Measurements from ENCODE around the gene PRR15. TPM values are rescaled to one million over a fixed set of nuclear protein-coding genes. Genes with fewer than 3 reads are reported as not detected.

Gene PRR15
- total RNA-seq, 4 donors from 2014 or later = 53.3 to 443 (median 294) TPM

DNA sequence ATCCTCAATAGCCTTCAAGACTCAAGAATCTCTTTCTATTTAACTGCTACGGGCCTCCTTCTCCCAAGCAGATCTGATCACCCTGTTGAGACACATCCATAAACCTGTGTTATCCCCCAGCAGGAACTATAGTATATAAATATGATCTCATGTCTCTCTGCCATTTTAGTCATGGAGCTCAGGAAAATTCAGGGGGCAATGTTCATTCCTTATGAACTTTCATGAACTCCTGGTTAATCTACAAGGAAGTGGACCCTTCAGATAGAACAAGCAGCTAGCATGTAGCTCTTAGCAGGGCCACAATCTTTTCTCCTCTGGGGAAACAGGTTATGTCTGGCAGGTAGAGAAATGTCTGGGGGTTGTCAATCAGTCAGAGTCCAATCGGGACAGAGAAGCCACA, 8.9 kb downstream of the PRR15 start:
- in situ Hi-C loops (cut with MboI; ENCODE audit: low pct_ligation_motif_present in 1 of 4, low pct_unique_long_range_greater_than_20kb in 1 of 4, low sequenced_read_pairs in 3 of 4) (no loop called here), intact Hi-C loops (cut with DNase I; ENCODE audit: low total_unique reads) (no loop called here)
- no peak for TF ChIP-seq POLR2A (IDR thresholded peaks at IDR 0.05)
- no peak for TF ChIP-seq EP300 (IDR thresholded peaks at IDR 0.05; ENCODE audit: low read depth)
- TF ChIP-seq CTCF (IDR thresholded peaks at IDR 0.05) = no peak
- no peak for TF ChIP-seq POLR2AphosphoS5 (IDR thresholded peaks at IDR 0.05)
- H3K4me3 ChIP-seq = no peak overlapping the region
- no peak for DNase-seq
- peaks cover 0 to 8% (median 4%) of the 10 kb centered on the region in 4 donors for H3K4me1 ChIP-seq
- peaks cover 5 to 9% of the 10 kb centered on the region in 2 donors for H3K9me3 ChIP-seq
- peaks cover 12% of the 10 kb centered on the region for H3K27me3 ChIP-seq
- WGBS, 2 donors (ENCODE audit: low coverage in 1 of 2) = 84% methylated on average over 2 of the region's 2 CpGs; no CpG with 5 or more reads in 1 of the 2 donors
- H3K36me3 ChIP-seq = no peaks in the 10 kb centered on the region
- no peak overlapping the region for H3K27ac ChIP-seq

GRCh38 chr7:29573567-29573966, 9.9 kb downstream of the PRR15 start:
- Histone ChIP-seq H3K27me3 (peaks cover 7% of the 10 kb centered on the region), H3K36me3 (no peaks in the 10 kb centered on the region), H3K9me3 (peaks cover 8 to 12% of the 10 kb centered on the region in 2 donors), H3K4me3 (no peak overlapping the region), H3K27ac (no peak overlapping the region), H3K4me1 (no peaks in the 10 kb centered on the region)
- no peak for DNase-seq
- TF ChIP-seq CTCF (IDR thresholded peaks at IDR 0.05) = no peak
- no peak for TF ChIP-seq POLR2AphosphoS5 (IDR thresholded peaks at IDR 0.05)
- TF ChIP-seq POLR2A (IDR thresholded peaks at IDR 0.05) = no peak
- no peak for TF ChIP-seq EP300 (IDR thresholded peaks at IDR 0.05; ENCODE audit: low read depth)
- WGBS, 2 donors (ENCODE audit: low coverage in 1 of 2) = 57 to 89% methylated on average over 2 to 3 of the region's 3 CpGs
- in situ Hi-C loops (cut with MboI; ENCODE audit: low pct_ligation_motif_present in 1 of 4, low pct_unique_long_range_greater_than_20kb in 1 of 4, low sequenced_read_pairs in 3 of 4) = no loop called here
- intact Hi-C loops (cut with DNase I; ENCODE audit: low total_unique reads) = no loop called here

DNA sequence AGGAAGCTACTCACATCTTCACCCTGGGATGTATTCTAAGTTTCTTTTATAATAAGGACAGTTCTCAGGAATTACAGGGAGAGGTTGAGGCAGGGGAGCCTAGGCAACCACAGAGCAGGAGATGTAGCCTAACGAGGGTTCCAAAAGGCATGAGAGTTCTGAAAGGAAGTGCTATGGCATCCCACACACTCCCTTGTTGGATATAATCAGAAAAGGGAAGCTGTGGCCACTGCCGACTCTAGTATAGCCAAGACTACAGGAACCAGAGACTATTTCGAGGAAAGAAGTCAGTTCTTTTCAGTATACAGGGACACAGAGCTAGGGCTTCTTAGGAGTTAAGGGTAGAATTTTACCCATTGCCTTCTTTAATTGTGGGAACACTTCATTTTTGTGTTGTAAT, 11.0 kb downstream of the PRR15 start:
- intact Hi-C loops (cut with DNase I; ENCODE audit: low total_unique reads) = no loop called here
- in situ Hi-C loops (cut with MboI; ENCODE audit: low pct_ligation_motif_present in 1 of 4, low pct_unique_long_range_greater_than_20kb in 1 of 4, low sequenced_read_pairs in 3 of 4) = no loop called here

GRCh38 chr7:29587195-29587808, 23.7 kb downstream of the PRR15 start:
- peaks cover 4 to 30% (median 22%) of the 10 kb centered on the region in 4 donors for H3K4me1 ChIP-seq
- in situ Hi-C loops (cut with MboI; ENCODE audit: low pct_ligation_motif_present in 1 of 4, low pct_unique_long_range_greater_than_20kb in 1 of 4, low sequenced_read_pairs in 3 of 4) (no loop called here), intact Hi-C loops (cut with DNase I; ENCODE audit: low total_unique reads) (no loop called here)
- TF ChIP-seq POLR2AphosphoS5 (IDR thresholded peaks at IDR 0.05) = peak in 1 of 3 donors; percentile 10
- no peak for TF ChIP-seq EP300 (IDR thresholded peaks at IDR 0.05; ENCODE audit: low read depth)
- no peaks in the 10 kb centered on the region for H3K36me3 ChIP-seq
- H3K4me3 ChIP-seq = no peak overlapping the region
- 27 to 58% methylated on average over 2 to 3 of the region's 3 CpGs for WGBS, 2 donors (ENCODE audit: low coverage in 1 of 2)
- H3K27me3 ChIP-seq = no peaks in the 10 kb centered on the region
- no peak for DNase-seq
- peak overlapping the region; percentile 74 to 80 (median 76) for H3K27ac ChIP-seq
- no peaks in the 10 kb centered on the region for H3K9me3 ChIP-seq

More for the DNA sequence above, 11.0 kb downstream of the PRR15 start:
- no peaks in the 10 kb centered on the region for H3K27me3 ChIP-seq
- no peak overlapping the region for H3K4me3 ChIP-seq
- peaks cover 8 to 12% of the 10 kb centered on the region in 2 donors for H3K9me3 ChIP-seq
- TF ChIP-seq EP300 (IDR thresholded peaks at IDR 0.05; ENCODE audit: low read depth) (no peak), POLR2A (IDR thresholded peaks at IDR 0.05) (no peak), POLR2AphosphoS5 (IDR thresholded peaks at IDR 0.05) (no peak), CTCF (IDR thresholded peaks at IDR 0.05) (no peak)
- no peaks in the 10 kb centered on the region for H3K4me1 ChIP-seq
- DNase-seq = no peak
- 70 to 91% methylated on average over 3 of the region's 3 CpGs for WGBS, 2 donors (ENCODE audit: low coverage in 1 of 2)
- H3K27ac ChIP-seq = no peak overlapping the region
- H3K36me3 ChIP-seq = no peaks in the 10 kb centered on the region

Data from transverse colon (tissue), 4 donors.